NAMALWA (cell line): Measurements from ENCODE around the gene RXRA.
A peak's percentile ranks its signal among the peaks of the same experiment; 100 is the strongest.

Experiments used
- DNase-seq: peaks from one replicate; pipeline ENCODE4 v3.0.0-alpha.2; 2015; ENCODE audit warnings: low spot score

The RXRA gene

GRCh38 chr9:134419684-134420076, 93.4 kb downstream of the RXRA start:
- DNase-seq: peak; percentile 44

GRCh38 chr9:134420281-134420845, 94.1 kb downstream of the RXRA start:
- no peak for DNase-seq

GRCh38 chr9:134420974-134421432, 94.7 kb downstream of the RXRA start:
- DNase-seq: no peak

- no peak for DNase-seq
Measured at GRCh38 chr9:134421888-134422287, 95.6 kb downstream of the RXRA start.

- no peak for DNase-seq
Measured at GRCh38 chr9:134422301-134423090, 96.2 kb downstream of the RXRA start.

GRCh38 chr9:134423166-134423565, 96.9 kb downstream of the RXRA start:
- DNase-seq: no peak

GRCh38 chr9:134423749-134424148, 97.5 kb downstream of the RXRA start:
- DNase-seq: no peak

- DNase-seq: no peak
Measured at GRCh38 chr9:134424818-134425217, 98.6 kb downstream of the RXRA start.

GRCh38 chr9:134425401-134425800, 99.1 kb downstream of the RXRA start:
- DNase-seq: no peak

GRCh38 chr9:134425812-134426211, 99.6 kb downstream of the RXRA start:
- DNase-seq: no peak

GRCh38 chr9:134426436-134426835, 100.2 kb downstream of the RXRA start:
- DNase-seq: no peak

GRCh38 chr9:134427153-134427782, 101.0 kb downstream of the RXRA start:
- DNase-seq: no peak

- no peak for DNase-seq
Measured at GRCh38 chr9:134428559-134428958, 102.3 kb downstream of the RXRA start.

- no peak for DNase-seq
Measured at GRCh38 chr9:134429007-134429406, 102.8 kb downstream of the RXRA start.

- no peak for DNase-seq
Measured at GRCh38 chr9:134429481-134429880, 103.2 kb downstream of the RXRA start.

- no peak for DNase-seq
Measured at GRCh38 chr9:134431095-134431494, 104.8 kb downstream of the RXRA start.

- no peak for DNase-seq
Measured at GRCh38 chr9:134431626-134432025, 105.4 kb downstream of the RXRA start.

- no peak for DNase-seq
Measured at GRCh38 chr9:134432471-134432870, 106.2 kb downstream of the RXRA start.

GRCh38 chr9:134433101-134433500, 106.8 kb downstream of the RXRA start:
- DNase-seq: no peak

GRCh38 chr9:134433909-134434882, 107.9 kb downstream of the RXRA start:
- no peak for DNase-seq

GRCh38 chr9:134434894-134435506, 108.7 kb downstream of the RXRA start:
- DNase-seq: no peak
